Ecto neural progenitor cell (in vitro differentiated cells): ENCODE results near the gene PSMB4.

Experiments used
- DNase-seq: peaks from one replicate; pipeline ENCODE4 v3.0.0-alpha.2; 2018; ENCODE audit warnings: low spot score

Gene PSMB4

GRCh38 chr1:151443846-151444782 lies 44.7 kb downstream of the PSMB4 start:
- no peak for DNase-seq

DNA sequence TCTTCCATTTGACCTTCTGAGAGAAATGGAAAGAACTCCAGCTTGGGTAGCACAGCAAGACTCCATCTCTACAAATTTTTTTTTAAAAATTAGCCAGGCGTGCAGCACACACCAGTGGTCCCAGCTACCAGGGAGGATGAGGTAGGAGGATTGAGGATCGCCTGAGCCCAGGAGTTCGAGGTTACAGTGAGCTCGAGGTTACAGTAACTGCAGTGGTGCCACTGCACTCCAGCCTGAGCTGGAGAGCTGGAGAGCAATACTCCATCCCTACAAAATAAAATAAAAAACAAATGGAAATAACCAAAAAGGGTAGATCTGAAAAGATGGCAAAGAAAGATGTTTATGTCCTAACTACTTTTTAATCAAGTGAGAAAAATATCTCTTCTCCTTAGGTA lies 45.4 kb downstream of the PSMB4 start:
- DNase-seq: no peak

GRCh38 chr1:151447696-151448095 lies 48.3 kb downstream of the PSMB4 start:
- no peak for DNase-seq
